Osteocyte (in vitro differentiated cells): Measurements from ENCODE around the gene CLUH. TPM values are rescaled to one million over a fixed set of nuclear protein-coding genes. Genes with fewer than 3 reads are reported as not detected.

Source experiments
- DNase-seq: peaks from one replicate; pipeline ENCODE4 v3.0.0; 2021; ENCODE audit warnings: mixed read lengths; ENCODE audit not compliant: unreplicated experiment; ENCODE audit errors: extremely low spot score
- H3K27ac Mint-ChIP-seq: one replicate; pipeline ENCODE4 v1.8.0; 2021; ENCODE audit warnings: mild to moderate bottlenecking, mixed read lengths; ENCODE audit not compliant: unreplicated experiment
- H3K27me3 Mint-ChIP-seq: one replicate; pipeline ENCODE4 v1.8.0; 2021; ENCODE audit warnings: mixed read lengths; ENCODE audit not compliant: unreplicated experiment
- H3K36me3 Mint-ChIP-seq: one replicate; pipeline ENCODE4 v1.8.0; 2021; ENCODE audit warnings: mixed read lengths; ENCODE audit not compliant: unreplicated experiment
- H3K4me1 Mint-ChIP-seq: one replicate; pipeline ENCODE4 v1.8.0; 2021; ENCODE audit warnings: mixed read lengths; ENCODE audit not compliant: unreplicated experiment
- H3K4me3 Mint-ChIP-seq: one replicate; pipeline ENCODE4 v1.8.0; 2021; ENCODE audit warnings: mild to moderate bottlenecking, moderate library complexity, mixed read lengths; ENCODE audit not compliant: unreplicated experiment
- H3K9me3 Mint-ChIP-seq: one replicate; pipeline ENCODE4 v1.8.0; 2021; ENCODE audit warnings: mixed read lengths; ENCODE audit not compliant: unreplicated experiment
- total RNA-seq: library from RNA; stranded (reverse); gene quantifications from 2 replicates; pipeline ENCODE4 v1.2.1, GENCODE V29; 2021
- TF ChIP-seq, protein P1 (sequence below): fragments of 200-600 bp; sonication (generic); IDR thresholded peaks from 2 replicates; pipeline ENCODE4 v1.5.0; 2021; ENCODE audit warnings: antibody characterized with exemption, mild to moderate bottlenecking, moderate library complexity

The CLUH gene
- total RNA-seq, 1 donor from 2014 or later: 49.4 TPM

DNA sequence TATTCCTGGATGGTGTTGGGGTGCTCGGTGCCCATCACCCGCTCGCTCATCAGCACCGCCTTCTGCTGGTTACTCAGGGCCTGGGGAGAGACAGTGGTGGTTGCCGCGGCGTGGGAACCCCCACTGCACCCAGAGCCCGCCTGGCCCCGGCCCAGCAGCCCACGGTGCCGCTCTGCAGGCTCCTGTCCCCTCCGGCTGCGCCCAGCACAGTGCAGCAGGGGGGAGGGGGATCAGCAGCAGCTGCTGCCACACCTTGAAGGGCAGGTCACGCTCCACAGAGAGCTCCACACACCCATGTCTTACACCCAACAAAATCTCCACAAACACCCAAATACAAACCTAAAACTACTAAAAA is 18.8 kb downstream of the CLUH start:
- Mint-ChIP-seq H3K9me3 (no peaks in the 10 kb centered on the region), H3K36me3 (peaks cover 2% of the 10 kb centered on the region), H3K4me1 (peaks cover 3% of the 10 kb centered on the region), H3K4me3 (no peak overlapping the region), H3K27me3 (no peaks in the 10 kb centered on the region), H3K27ac (no peak overlapping the region)
- peak; percentile 77 for DNase-seq
- TF ChIP-seq, protein P1, sequence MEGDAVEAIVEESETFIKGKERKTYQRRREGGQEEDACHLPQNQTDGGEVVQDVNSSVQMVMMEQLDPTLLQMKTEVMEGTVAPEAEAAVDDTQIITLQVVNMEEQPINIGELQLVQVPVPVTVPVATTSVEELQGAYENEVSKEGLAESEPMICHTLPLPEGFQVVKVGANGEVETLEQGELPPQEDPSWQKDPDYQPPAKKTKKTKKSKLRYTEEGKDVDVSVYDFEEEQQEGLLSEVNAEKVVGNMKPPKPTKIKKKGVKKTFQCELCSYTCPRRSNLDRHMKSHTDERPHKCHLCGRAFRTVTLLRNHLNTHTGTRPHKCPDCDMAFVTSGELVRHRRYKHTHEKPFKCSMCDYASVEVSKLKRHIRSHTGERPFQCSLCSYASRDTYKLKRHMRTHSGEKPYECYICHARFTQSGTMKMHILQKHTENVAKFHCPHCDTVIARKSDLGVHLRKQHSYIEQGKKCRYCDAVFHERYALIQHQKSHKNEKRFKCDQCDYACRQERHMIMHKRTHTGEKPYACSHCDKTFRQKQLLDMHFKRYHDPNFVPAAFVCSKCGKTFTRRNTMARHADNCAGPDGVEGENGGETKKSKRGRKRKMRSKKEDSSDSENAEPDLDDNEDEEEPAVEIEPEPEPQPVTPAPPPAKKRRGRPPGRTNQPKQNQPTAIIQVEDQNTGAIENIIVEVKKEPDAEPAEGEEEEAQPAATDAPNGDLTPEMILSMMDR: no peak

- Mint-ChIP-seq H3K27ac (no peak overlapping the region), H3K9me3 (no peaks in the 10 kb centered on the region), H3K36me3 (peaks cover 2% of the 10 kb centered on the region), H3K4me1 (peaks cover 3% of the 10 kb centered on the region), H3K27me3 (no peaks in the 10 kb centered on the region), H3K4me3 (no peak overlapping the region)
- TF ChIP-seq, protein P1: no peak
- peak; percentile 83 for DNase-seq
Measured at GRCh38 chr17:2691965-2692780, 19.4 kb downstream of the CLUH start.

DNA sequence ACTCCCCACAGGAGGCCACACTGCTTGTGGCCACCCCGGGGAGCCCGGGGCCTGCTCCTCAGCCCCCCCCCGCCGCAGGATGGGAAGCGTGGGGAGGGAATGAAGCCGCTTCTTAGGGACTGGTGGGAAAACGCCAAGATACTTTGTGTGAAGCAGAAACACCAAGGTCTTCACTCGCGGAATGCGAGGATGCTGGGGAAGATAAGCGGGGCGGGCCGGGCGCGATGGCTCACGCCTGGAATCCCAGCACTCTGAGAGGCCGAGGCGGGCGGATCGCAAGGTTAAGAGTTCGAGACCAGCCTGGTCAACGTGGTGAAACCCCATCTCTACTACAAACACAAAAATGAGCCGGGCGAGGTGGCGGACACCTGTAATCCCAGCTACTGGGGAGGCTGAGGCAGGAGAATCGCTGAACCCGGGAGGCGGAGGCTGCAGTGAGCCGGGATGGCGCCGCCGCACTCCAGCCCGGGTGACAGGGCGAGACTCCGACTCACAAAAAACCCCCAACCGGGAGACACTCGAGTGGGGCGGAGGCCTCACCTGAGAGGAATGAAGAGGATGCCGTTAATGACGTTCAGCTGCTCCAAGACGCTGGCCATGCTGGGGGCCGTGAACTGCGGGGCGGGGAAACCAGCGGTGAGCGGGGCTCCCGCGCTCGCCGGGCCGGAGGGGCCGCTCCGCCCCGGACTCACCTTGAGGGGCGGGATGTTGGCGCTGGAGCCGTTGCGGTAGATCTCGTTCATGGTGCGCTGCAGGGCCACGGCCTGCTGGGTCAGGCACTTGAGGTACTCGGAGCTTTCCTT is 20.3 kb downstream of the CLUH start:
- Mint-ChIP-seq H3K4me3 (no peak overlapping the region), H3K27ac (no peak overlapping the region), H3K27me3 (no peaks in the 10 kb centered on the region), H3K4me1 (peaks cover 3% of the 10 kb centered on the region), H3K36me3 (no peaks in the 10 kb centered on the region), H3K9me3 (no peaks in the 10 kb centered on the region)
- TF ChIP-seq, protein P1: no peak
- DNase-seq: peak; percentile 83

- Mint-ChIP-seq H3K27ac (no peak overlapping the region), H3K27me3 (no peaks in the 10 kb centered on the region), H3K36me3 (peaks cover 2% of the 10 kb centered on the region), H3K9me3 (no peaks in the 10 kb centered on the region), H3K4me3 (no peak overlapping the region), H3K4me1 (peaks cover 3% of the 10 kb centered on the region)
- TF ChIP-seq, protein P1: no peak
- DNase-seq: peak; percentile 84
Measured at GRCh38 chr17:2690165-2691068, 21.1 kb downstream of the CLUH start.
